Muscle of leg (tissue), 11 donors: ENCODE data around the gene ELAVL1. TPM values are rescaled to one million over a fixed set of nuclear protein-coding genes. Genes with fewer than 3 reads are reported as not detected.

ENCODE experiments used
- DNase-seq: peaks from one replicate; pipeline ENCODE4 v3.0.0; 2013
- H3K27ac ChIP-seq: one replicate; pipeline ENCODE4 v1.5.1; 2013; ENCODE audit warnings: mild to moderate bottlenecking, low read length, control low read depth
- H3K27me3 ChIP-seq: one replicate; pipeline ENCODE4 v1.6.1; 2013; ENCODE audit warnings: low read length; ENCODE audit not compliant: control insufficient read depth, insufficient read depth
- H3K36me3 ChIP-seq: one replicate; pipeline ENCODE4 v1.6.1; 2013; ENCODE audit warnings: low read length; ENCODE audit not compliant: control insufficient read depth, insufficient read depth
- H3K4me1 ChIP-seq: one replicate; pipeline ENCODE4 v1.6.1; 2013; ENCODE audit warnings: low read length; ENCODE audit not compliant: control insufficient read depth, insufficient read depth
- H3K4me3 ChIP-seq: one replicate; pipeline ENCODE4 v1.5.1; 2013; ENCODE audit warnings: low read length, control low read depth
- H3K9me3 ChIP-seq: replicated peaks from 2 replicates; pipeline ENCODE4 v1.6.1; 2013; ENCODE audit warnings: low read depth, low read length; ENCODE audit not compliant: control insufficient read depth
- WGBS: methylation state at CpG from one replicate; pipeline ENCODE4 v1.1.5; 2013; ENCODE audit warnings: missing lambda C conversion rate; ENCODE audit not compliant: insufficient coverage; 5-methylcytosine and 5-hydroxymethylcytosine counted together
- polyA plus RNA-seq, 8 donors: library from polyadenylated mRNA; unstranded; fragments of 120-200 nt; gene quantifications; one replicate each; pipeline versions ENCODE4 v1.2.1 to v1.2.3, GENCODE V29; 2013; ENCODE audit warnings: inconsistent platforms in 1 of 8, low replicate concordance in 1 of 8; ENCODE audit not compliant: insufficient read length in 8 of 8, insufficient read depth in 1 of 8
- total RNA-seq: library from RNA; stranded (reverse); fragments of 120-200 nt; gene quantifications from one replicate; pipeline ENCODE4 v1.2.4, GENCODE V29; 2013

Gene ELAVL1
- total and polyA plus RNA-seq, 9 donors = 36.7 to 67.4 (median 56.7) TPM

DNA sequence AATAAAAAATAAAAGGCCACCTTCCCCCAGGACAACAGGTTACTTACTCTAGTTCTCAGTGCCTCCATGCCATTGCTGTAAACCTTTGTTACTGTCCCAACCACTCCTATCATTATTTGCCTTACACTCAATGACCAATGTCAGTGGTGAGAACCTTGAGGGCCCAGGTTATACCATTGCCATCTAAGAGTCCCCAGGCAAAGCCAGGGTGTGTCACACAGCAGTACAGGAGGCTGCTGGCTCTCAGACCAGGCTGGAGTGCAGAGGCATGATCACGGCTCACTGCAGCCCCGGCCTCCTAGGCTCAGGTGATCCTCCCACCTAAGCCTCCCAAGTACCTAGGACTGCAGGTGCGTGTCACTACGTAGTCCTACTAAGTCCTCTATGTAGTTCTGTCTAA, 6.1 kb downstream of the ELAVL1 start:
- Histone ChIP-seq H3K9me3 (no peaks in the 10 kb centered on the region), H3K27me3 (no peaks in the 10 kb centered on the region), H3K4me1 (peaks cover 33% of the 10 kb centered on the region), H3K36me3 (peaks cover 21% of the 10 kb centered on the region), H3K4me3 (no peak overlapping the region), H3K27ac (no peak overlapping the region)
- no peak for DNase-seq
- 94% methylated on average over 2 of the region's 4 CpGs for WGBS

DNA sequence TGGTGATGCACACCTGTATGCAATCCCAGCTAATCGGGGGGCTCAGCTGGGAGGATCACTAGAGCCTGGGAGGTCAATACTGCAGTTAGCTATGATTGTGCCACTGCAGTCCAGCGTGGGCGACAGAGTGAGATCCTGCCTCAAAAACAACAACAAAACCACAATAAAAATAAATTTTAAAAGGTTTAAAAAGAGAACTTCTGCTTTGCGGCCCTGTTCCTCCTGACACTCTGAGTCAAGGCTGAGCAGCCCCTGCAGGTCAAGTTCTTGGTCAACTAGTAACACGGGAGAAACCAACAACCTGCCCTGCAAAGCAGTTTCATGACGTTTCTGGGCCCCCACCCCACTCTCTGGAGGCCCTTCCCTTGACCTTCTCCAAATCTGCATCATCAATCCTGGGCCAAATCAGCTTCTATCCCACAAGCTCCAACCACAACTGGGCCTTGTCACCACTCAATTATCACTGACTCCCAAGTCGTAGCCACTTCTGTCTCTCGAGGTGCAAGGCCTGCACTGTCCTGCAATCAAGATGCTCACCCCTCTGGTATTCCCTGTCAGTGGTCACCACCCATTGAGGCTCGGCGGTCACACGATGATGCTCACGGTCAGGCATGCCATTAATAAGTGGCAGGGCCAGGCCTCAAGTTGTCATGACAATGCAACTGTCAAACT, 7.5 kb downstream of the ELAVL1 start:
- Histone ChIP-seq H3K4me3 (no peak overlapping the region), H3K27ac (no peak overlapping the region), H3K9me3 (no peaks in the 10 kb centered on the region), H3K4me1 (peaks cover 26% of the 10 kb centered on the region), H3K36me3 (peaks cover 21% of the 10 kb centered on the region), H3K27me3 (no peaks in the 10 kb centered on the region)
- no peak for DNase-seq
- 66% methylated on average over 9 of the region's 12 CpGs for WGBS

DNA sequence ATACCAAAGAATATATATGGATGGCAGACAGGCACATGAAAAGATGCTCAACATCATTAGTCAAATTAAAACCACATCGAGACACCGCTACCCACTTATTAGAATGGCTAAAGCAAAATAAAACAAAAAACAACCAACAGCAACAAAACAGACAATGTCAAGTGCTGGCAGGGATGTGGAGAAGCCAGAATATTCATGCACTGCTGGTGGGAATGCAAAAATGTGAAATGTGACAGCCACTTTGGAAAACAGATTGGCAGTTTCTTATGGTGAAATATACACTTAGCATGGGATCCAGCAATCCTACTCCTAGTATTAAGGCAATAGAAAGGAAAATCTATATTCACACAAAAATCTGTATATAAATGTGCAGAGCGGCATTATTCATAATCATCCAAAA, 8.6 kb downstream of the ELAVL1 start:
- DNase-seq = no peak
- Histone ChIP-seq H3K27me3 (no peaks in the 10 kb centered on the region), H3K27ac (no peak overlapping the region), H3K9me3 (no peaks in the 10 kb centered on the region), H3K4me1 (peaks cover 17% of the 10 kb centered on the region), H3K4me3 (no peak overlapping the region), H3K36me3 (peaks cover 19% of the 10 kb centered on the region)
- no CpG with 5 or more reads among the region's 3 CpGs for WGBS

DNA sequence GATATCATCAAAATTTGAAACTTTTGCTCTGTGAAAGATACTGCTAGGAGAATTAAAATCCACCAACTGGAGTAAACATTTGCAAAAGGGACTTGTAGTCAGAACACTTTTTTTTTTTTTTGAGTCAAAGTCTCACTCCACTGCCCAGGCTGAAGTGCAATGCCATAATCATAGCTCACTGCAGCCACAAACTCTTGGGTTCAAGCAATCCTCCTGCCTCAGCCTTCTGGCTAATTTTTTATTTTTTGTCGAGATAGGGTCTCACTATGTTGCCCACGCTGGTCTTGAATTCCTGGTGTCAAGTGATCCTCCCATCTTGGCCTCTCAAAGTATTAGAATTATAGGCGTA, 9.7 kb downstream of the ELAVL1 start:
- peaks cover 6% of the 10 kb centered on the region for H3K4me1 ChIP-seq
- H3K4me3 ChIP-seq = no peak overlapping the region
- no peak overlapping the region for H3K27ac ChIP-seq
- H3K9me3 ChIP-seq = no peaks in the 10 kb centered on the region
- no peak for DNase-seq
- WGBS = 100% methylated on average over 1 of the region's 3 CpGs
- H3K36me3 ChIP-seq = peaks cover 25% of the 10 kb centered on the region
- H3K27me3 ChIP-seq = no peaks in the 10 kb centered on the region

DNA sequence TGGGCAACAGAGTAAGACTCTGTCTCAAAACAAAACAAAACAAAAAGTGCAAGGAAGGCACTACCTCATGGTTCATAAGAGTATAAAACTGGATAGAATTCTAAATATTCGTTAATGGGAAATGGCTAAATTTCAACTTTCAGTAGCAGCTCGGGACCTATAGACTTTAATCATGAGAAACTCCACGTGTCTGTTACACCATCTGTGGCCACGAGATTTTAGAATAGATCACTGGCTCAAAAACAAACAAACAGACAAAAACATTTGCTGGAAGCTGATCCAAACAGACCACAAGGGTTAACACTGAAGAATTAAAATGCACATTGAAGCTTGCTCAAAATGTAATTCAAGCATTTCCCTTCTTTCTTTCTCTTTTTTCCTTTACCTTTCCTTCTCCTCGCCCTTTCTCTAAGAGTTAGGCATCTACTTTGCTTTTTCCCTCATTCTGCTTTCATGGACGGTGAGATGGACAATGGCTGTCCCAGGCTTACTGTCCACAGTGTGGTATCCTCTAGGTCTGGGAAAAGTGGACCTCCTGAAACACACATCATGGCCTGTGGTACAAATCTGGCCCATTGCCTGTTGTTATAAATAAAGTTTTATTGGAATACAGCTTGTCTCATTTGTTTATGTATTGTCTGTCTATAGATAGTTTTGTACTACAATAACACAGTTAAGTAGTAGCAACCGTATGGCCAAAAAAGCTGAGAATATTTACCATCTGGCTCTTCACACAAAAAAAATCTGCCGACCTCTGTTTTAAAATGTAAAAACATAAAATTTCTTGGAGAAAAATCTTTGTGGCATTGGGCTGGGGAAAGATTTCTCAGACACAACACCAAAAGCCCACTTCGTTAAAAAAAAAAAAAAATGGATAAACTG, 10.3 kb downstream of the ELAVL1 start:
- Histone ChIP-seq H3K36me3 (peaks cover 25% of the 10 kb centered on the region), H3K9me3 (no peaks in the 10 kb centered on the region), H3K27me3 (no peaks in the 10 kb centered on the region), H3K27ac (no peak overlapping the region), H3K4me1 (peaks cover 3% of the 10 kb centered on the region), H3K4me3 (no peak overlapping the region)
- no peak for DNase-seq
- WGBS = 55% methylated on average over 2 of the region's 9 CpGs

DNA sequence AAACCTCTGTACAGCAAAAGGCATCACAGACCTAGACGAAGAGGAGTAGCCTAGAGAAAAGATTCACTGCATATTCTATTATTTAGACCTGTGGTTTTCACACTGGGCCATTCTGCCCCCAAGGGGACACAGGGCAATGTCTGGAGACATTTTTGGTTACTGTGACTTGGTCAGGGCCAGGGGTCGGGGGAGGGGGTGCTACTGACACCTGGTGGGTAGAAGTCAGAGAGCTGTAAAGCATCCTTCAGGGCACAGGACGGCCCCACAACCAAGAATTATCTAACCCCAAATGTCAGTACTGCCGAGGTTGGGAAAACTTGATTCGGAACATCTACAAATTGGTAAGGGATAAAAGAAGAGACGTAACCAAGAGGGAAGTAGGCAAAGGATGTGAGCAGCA, 11.3 kb downstream of the ELAVL1 start:
- peaks cover 28% of the 10 kb centered on the region for H3K36me3 ChIP-seq
- DNase-seq = no peak
- 94% methylated on average over 2 of the region's 6 CpGs for WGBS
- no peaks in the 10 kb centered on the region for H3K9me3 ChIP-seq
- no peaks in the 10 kb centered on the region for H3K27me3 ChIP-seq
- no peak overlapping the region for H3K4me3 ChIP-seq
- peaks cover 3% of the 10 kb centered on the region for H3K4me1 ChIP-seq
- H3K27ac ChIP-seq = no peak overlapping the region

DNA sequence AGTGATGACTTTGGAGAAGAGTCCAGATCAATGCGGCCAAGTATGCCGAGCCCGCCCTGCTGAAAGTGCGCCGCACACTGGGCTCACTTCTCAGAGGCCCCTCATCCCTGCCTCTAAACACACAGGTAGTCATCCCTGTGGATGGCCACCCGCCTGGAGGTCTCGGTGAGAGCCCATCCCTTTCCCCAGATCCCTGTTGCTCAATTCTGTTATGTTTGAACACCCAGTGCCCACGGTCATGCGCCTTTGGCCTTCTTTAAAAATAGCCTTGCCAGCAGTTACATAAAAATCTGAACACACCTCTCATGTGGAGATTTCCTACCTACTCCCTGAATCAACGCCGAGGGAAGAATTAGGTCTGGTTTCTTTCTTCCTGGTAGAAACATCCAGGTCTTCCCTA, 11.9 kb downstream of the ELAVL1 start:
- Histone ChIP-seq H3K9me3 (no peaks in the 10 kb centered on the region), H3K4me1 (peaks cover 3% of the 10 kb centered on the region), H3K36me3 (peaks cover 34% of the 10 kb centered on the region), H3K27me3 (no peaks in the 10 kb centered on the region), H3K27ac (no peak overlapping the region), H3K4me3 (no peak overlapping the region)
- DNase-seq = no peak
- 87% methylated on average over 11 of the region's 11 CpGs for WGBS

DNA sequence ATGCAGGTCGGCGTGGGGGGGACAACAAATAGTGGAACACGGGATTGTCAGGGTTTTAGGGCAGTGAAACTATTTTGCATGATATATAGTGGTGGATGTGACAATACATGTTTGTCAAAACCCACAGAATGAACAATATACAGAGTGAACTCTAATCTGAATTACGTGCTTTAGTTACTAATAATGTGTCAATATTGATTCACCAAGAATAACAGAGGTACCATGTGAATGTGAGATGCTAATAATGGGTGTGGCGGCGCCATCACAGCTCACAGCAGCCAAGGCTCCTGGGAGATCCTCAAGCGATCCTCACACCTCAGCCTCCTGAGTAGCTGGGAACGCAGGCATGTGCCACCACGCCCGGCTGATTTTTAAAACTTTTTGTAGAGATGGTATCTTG, 12.9 kb downstream of the ELAVL1 start:
- no peak for DNase-seq
- no peaks in the 10 kb centered on the region for H3K9me3 ChIP-seq
- no peak overlapping the region for H3K27ac ChIP-seq
- no CpG with 5 or more reads among the region's 10 CpGs for WGBS
- peaks cover 41% of the 10 kb centered on the region for H3K36me3 ChIP-seq
- no peak overlapping the region for H3K4me3 ChIP-seq
- no peaks in the 10 kb centered on the region for H3K4me1 ChIP-seq
- no peaks in the 10 kb centered on the region for H3K27me3 ChIP-seq

DNA sequence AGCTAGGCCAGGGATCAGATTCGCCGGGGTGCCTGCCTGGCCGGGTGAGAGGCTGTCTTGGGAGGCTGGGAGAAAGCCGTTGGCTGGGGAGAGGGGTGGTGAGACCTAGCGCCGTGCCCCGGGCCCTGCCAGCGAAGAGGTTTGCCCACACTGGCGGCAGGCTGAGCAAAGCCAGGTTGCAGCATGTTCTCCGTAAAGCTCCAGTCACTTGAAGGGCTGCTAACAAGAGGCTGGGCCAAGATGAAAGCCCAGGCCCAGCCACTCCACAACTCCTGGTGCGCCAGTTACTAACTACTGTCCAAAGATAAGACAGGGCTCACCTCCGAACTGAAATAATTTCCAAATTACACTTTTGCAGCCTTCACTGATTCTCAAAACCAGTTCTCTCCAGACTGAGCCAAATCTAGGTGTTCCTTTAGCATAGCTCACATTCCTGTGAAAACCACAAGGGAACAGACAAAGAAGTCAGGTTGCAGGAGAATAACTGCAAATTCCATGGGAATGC, 16.3 kb downstream of the ELAVL1 start:
- Histone ChIP-seq H3K27me3 (no peaks in the 10 kb centered on the region), H3K4me1 (no peaks in the 10 kb centered on the region), H3K4me3 (no peak overlapping the region), H3K27ac (no peak overlapping the region), H3K9me3 (no peaks in the 10 kb centered on the region), H3K36me3 (peaks cover 68% of the 10 kb centered on the region)
- WGBS = 92% methylated on average over 10 of the region's 12 CpGs
- no peak for DNase-seq

DNA sequence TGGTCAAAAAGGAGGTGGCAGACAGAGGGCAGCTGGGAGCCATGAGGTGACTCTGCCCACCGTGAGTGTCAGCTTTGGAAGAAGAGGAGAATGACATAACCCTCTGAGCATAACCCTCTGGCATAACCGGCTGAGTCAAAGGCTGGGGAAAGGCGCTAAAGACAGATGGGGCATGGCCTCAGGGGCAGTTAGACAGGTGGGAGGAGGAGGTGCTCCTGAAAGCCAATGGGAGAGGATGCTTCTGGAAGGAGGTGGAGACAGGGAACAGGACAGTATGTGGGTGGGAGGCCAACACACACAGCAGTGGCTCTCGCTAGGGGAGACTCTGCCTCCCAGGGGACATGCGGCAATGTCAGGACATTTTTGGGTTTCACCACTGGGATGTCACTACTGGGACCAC, 17.1 kb downstream of the ELAVL1 start:
- Histone ChIP-seq H3K4me3 (no peak overlapping the region), H3K27me3 (no peaks in the 10 kb centered on the region), H3K27ac (no peak overlapping the region), H3K4me1 (no peaks in the 10 kb centered on the region), H3K36me3 (peaks cover 76% of the 10 kb centered on the region), H3K9me3 (no peaks in the 10 kb centered on the region)
- WGBS = 73% methylated on average over 5 of the region's 5 CpGs
- DNase-seq = no peak
